ENCODE measurements around the gene NHERF1. TPM values are rescaled to one million over a fixed set of nuclear protein-coding genes. Genes with fewer than 3 reads are reported as not detected.

Gene NHERF1
- total RNA-seq, 6 experiments from 2014 or later: 105 to 218 (median 161) TPM

- Histone ChIP-seq H3K4me1 (peaks cover 2 to 95% (median 50%) of the 10 kb centered on the region in 4 donors), H3K27me3 (no peaks in the 10 kb centered on the region), H3K36me3 (no peaks in the 10 kb centered on the region), H3K9me3 (no peaks in the 10 kb centered on the region), H3K27ac (peak overlapping the region in 1 of 3 donors; percentile 44), H3K4me3 (no peak overlapping the region)
- intact Hi-C loops (cut with DNase I): no loop called here
- WGBS (ENCODE audit: insufficient coverage, low coverage, low lambda C conversion rate, missing lambda C conversion rate): 50% methylated on average over 3 of the region's 3 CpGs
- ATAC-seq (no peak), DNase-seq (no peak)
- TF ChIP-seq POLR2A (IDR thresholded peaks at IDR 0.05) (no peak), CTCF (IDR thresholded peaks at IDR 0.05) (no peak)
These were observed 8.5 kb downstream of the NHERF1 start for GRCh38 chr17:74756891-74757290.

GRCh38 chr17:74757502-74757901, 9.1 kb downstream of the NHERF1 start:
- TF ChIP-seq CTCF (IDR thresholded peaks at IDR 0.05): no peak
- TF ChIP-seq POLR2A (IDR thresholded peaks at IDR 0.05): no peak
- Histone ChIP-seq H3K36me3 (no peaks in the 10 kb centered on the region), H3K9me3 (no peaks in the 10 kb centered on the region), H3K4me3 (peak overlapping the region in 1 of 3 donors; percentile 13), H3K27ac (peak overlapping the region in 2 of 3 donors; percentile 44), H3K27me3 (no peaks in the 10 kb centered on the region), H3K4me1 (peaks cover 2 to 94% (median 50%) of the 10 kb centered on the region in 4 donors)
- ATAC-seq (no peak), DNase-seq (no peak)
- WGBS (ENCODE audit: insufficient coverage, low coverage, low lambda C conversion rate, missing lambda C conversion rate): no CpG with 5 or more reads among the region's 3 CpGs
- intact Hi-C loops (cut with DNase I): no loop called here

GRCh38 chr17:74757931-74758847, 9.8 kb downstream of the NHERF1 start:
- Histone ChIP-seq H3K27ac (peak overlapping the region in 2 of 3 donors; percentile 44), H3K9me3 (no peaks in the 10 kb centered on the region), H3K36me3 (no peaks in the 10 kb centered on the region), H3K27me3 (no peaks in the 10 kb centered on the region), H3K4me3 (peak overlapping the region in 1 of 3 donors; percentile 13), H3K4me1 (peaks cover 2 to 94% (median 50%) of the 10 kb centered on the region in 4 donors)
- no peak for TF ChIP-seq POLR2A (IDR thresholded peaks at IDR 0.05)
- WGBS (ENCODE audit: insufficient coverage, low coverage, low lambda C conversion rate, missing lambda C conversion rate): 19% methylated on average over 12 of the region's 26 CpGs
- DNase-seq (peak in 1 of 3 donors; percentile 72), ATAC-seq (peak; percentile 50 to 68 (median 58))
- intact Hi-C loops (cut with DNase I): no loop called here

GRCh38 chr17:74758848-74759168, 10.4 kb downstream of the NHERF1 start:
- peak overlapping the region in 2 of 3 donors; percentile 44 for H3K27ac ChIP-seq
- peak in 1 of 4 donors; percentile 10 for ATAC-seq
- no peak for TF ChIP-seq POLR2A (IDR thresholded peaks at IDR 0.05)
- TF ChIP-seq CTCF (IDR thresholded peaks at IDR 0.05): no peak

GRCh38 chr17:74759243-74759801, 10.9 kb downstream of the NHERF1 start:
- intact Hi-C loops (cut with DNase I): no loop called here
- no peaks in the 10 kb centered on the region for H3K9me3 ChIP-seq
- H3K4me1 ChIP-seq: peaks cover 2 to 97% (median 50%) of the 10 kb centered on the region in 4 donors
- no CpG with 5 or more reads among the region's 9 CpGs for WGBS (ENCODE audit: insufficient coverage, low coverage, low lambda C conversion rate, missing lambda C conversion rate)
- H3K4me3 ChIP-seq: no peak overlapping the region
- ATAC-seq (no peak), DNase-seq (no peak)
- H3K27ac ChIP-seq: peak overlapping the region in 1 of 3 donors; percentile 44
- TF ChIP-seq CTCF (IDR thresholded peaks at IDR 0.05): no peak
- TF ChIP-seq POLR2A (IDR thresholded peaks at IDR 0.05): no peak
- no peaks in the 10 kb centered on the region for H3K36me3 ChIP-seq
- no peaks in the 10 kb centered on the region for H3K27me3 ChIP-seq

More at GRCh38 chr17:74758848-74759168, 10.4 kb downstream of the NHERF1 start:
- H3K4me3 ChIP-seq: no peak overlapping the region
- no peaks in the 10 kb centered on the region for H3K27me3 ChIP-seq
- H3K36me3 ChIP-seq: no peaks in the 10 kb centered on the region
- no peak for DNase-seq
- H3K9me3 ChIP-seq: no peaks in the 10 kb centered on the region
- intact Hi-C loops (cut with DNase I): no loop called here
- H3K4me1 ChIP-seq: peaks cover 2 to 95% (median 50%) of the 10 kb centered on the region in 4 donors
- WGBS (ENCODE audit: insufficient coverage, low coverage, low lambda C conversion rate, missing lambda C conversion rate): no CpG with 5 or more reads among the region's 2 CpGs

Data from right lobe of liver (tissue), 6 donors.